ENCODE measurements around the gene TTC1. TPM values are rescaled to one million over a fixed set of nuclear protein-coding genes. Genes with fewer than 3 reads are reported as not detected.

Gene TTC1
- total RNA-seq, 3 donors from 2014 or later (not counting 1 experiment from before 2014, with no cell fraction given), result 28.1 to 34.9 (median 33.6) TPM

GRCh38 chr5:160079753-160080152 is 70.8 kb downstream of the TTC1 start:
- no peak overlapping the region for H3K27ac Mint-ChIP-seq
- 96% methylated on average over 2 of the region's 2 CpGs for WGBS (ENCODE audit: insufficient coverage)
- intact Hi-C loops (cut with micrococcal nuclease), result no loop called here

GRCh38 chr5:160081495-160081894 is 72.6 kb downstream of the TTC1 start:
- 100% methylated on average over 2 of the region's 3 CpGs for WGBS (ENCODE audit: insufficient coverage)
- no peak for ATAC-seq

More at GRCh38 chr5:160079753-160080152, 70.8 kb downstream of the TTC1 start:
- no peaks in the 10 kb centered on the region for H3K9me3 ChIP-seq (ENCODE audit: control insufficient read depth, insufficient read depth, low read length)
- no peaks in the 10 kb centered on the region for H3K9me3 Mint-ChIP-seq
- H3K36me3 ChIP-seq (ENCODE audit: control insufficient read depth, insufficient read depth, low read length), result peaks cover 19% of the 10 kb centered on the region
- no peaks in the 10 kb centered on the region for H3K4me1 Mint-ChIP-seq
- DNase-seq (no peak), ATAC-seq (no peak)
- H3K4me3 ChIP-seq (ENCODE audit: low read length), result no peak overlapping the region
- H3K36me3 Mint-ChIP-seq, result no peaks in the 10 kb centered on the region
- H3K27me3 Mint-ChIP-seq (ENCODE audit: low read depth in 2 of 2), result no peaks in the 10 kb centered on the region
- no peak for TF ChIP-seq CTCF (IDR thresholded peaks at IDR 0.05)
- no peak overlapping the region for H3K4me3 Mint-ChIP-seq
- H3K4me1 ChIP-seq (ENCODE audit: control insufficient read depth, insufficient read depth, low read length), result no peaks in the 10 kb centered on the region
- H3K27ac ChIP-seq (ENCODE audit: low read length), result no peak overlapping the region
- H3K27me3 ChIP-seq (ENCODE audit: control insufficient read depth, insufficient read depth, low read length), result no peaks in the 10 kb centered on the region

GRCh38 chr5:160082614-160083500 is 73.9 kb downstream of the TTC1 start:
- intact Hi-C loops (cut with micrococcal nuclease), result no loop called here
- Histone ChIP-seq H3K4me1 (ENCODE audit: control insufficient read depth, insufficient read depth, low read length) (no peaks in the 10 kb centered on the region), H3K4me3 (ENCODE audit: low read length) (no peak overlapping the region), H3K27me3 (ENCODE audit: control insufficient read depth, insufficient read depth, low read length) (no peaks in the 10 kb centered on the region), H3K36me3 (ENCODE audit: control insufficient read depth, insufficient read depth, low read length) (peaks cover 11% of the 10 kb centered on the region), H3K9me3 (ENCODE audit: control insufficient read depth, insufficient read depth, low read length) (no peaks in the 10 kb centered on the region), H3K27ac (ENCODE audit: low read length) (no peak overlapping the region)
- H3K36me3 Mint-ChIP-seq, result no peaks in the 10 kb centered on the region
- DNase-seq, result no peak
- WGBS (ENCODE audit: insufficient coverage), result 90% methylated on average over 8 of the region's 9 CpGs
- no peak overlapping the region for H3K27ac Mint-ChIP-seq
- TF ChIP-seq CTCF (IDR thresholded peaks at IDR 0.05), result no peak
- no peak for ATAC-seq
- no peak overlapping the region for H3K4me3 Mint-ChIP-seq
- H3K9me3 Mint-ChIP-seq, result no peaks in the 10 kb centered on the region
- no peaks in the 10 kb centered on the region for H3K27me3 Mint-ChIP-seq (ENCODE audit: low read depth in 2 of 2)
- no peaks in the 10 kb centered on the region for H3K4me1 Mint-ChIP-seq

More at GRCh38 chr5:160081495-160081894, 72.6 kb downstream of the TTC1 start:
- H3K27me3 ChIP-seq (ENCODE audit: control insufficient read depth, insufficient read depth, low read length), result no peaks in the 10 kb centered on the region
- H3K4me1 ChIP-seq (ENCODE audit: control insufficient read depth, insufficient read depth, low read length), result no peaks in the 10 kb centered on the region
- no peak overlapping the region for H3K4me3 ChIP-seq (ENCODE audit: low read length)
- no peaks in the 10 kb centered on the region for H3K27me3 Mint-ChIP-seq (ENCODE audit: low read depth in 2 of 2)
- H3K4me1 Mint-ChIP-seq, result no peaks in the 10 kb centered on the region
- TF ChIP-seq CTCF (IDR thresholded peaks at IDR 0.05), result no peak
- H3K9me3 Mint-ChIP-seq, result no peaks in the 10 kb centered on the region
- DNase-seq, result no peak
- no peak overlapping the region for H3K27ac Mint-ChIP-seq
- no peak overlapping the region for H3K27ac ChIP-seq (ENCODE audit: low read length)
- intact Hi-C loops (cut with micrococcal nuclease), result no loop called here
- no peak overlapping the region for H3K4me3 Mint-ChIP-seq
- no peaks in the 10 kb centered on the region for H3K36me3 Mint-ChIP-seq
- H3K36me3 ChIP-seq (ENCODE audit: control insufficient read depth, insufficient read depth, low read length), result peaks cover 19% of the 10 kb centered on the region
- H3K9me3 ChIP-seq (ENCODE audit: control insufficient read depth, insufficient read depth, low read length), result no peaks in the 10 kb centered on the region

Measured in natural killer cell (primary cell).